ENCODE measurements around the gene SSBP3. TPM values are rescaled to one million over a fixed set of nuclear protein-coding genes. Genes with fewer than 3 reads are reported as not detected.

SSBP3 gene
- total RNA-seq, 4 donors from 2014 or later: 15.4 to 23.0 (median 18.2) TPM

GRCh38 chr1:54345116-54345515, 61.1 kb downstream of the SSBP3 start:
- Histone ChIP-seq H3K4me1 (peaks cover 3 to 12% of the 10 kb centered on the region in 2 donors), H3K27ac (no peak overlapping the region), H3K27me3 (no peaks in the 10 kb centered on the region), H3K9me3 (no peaks in the 10 kb centered on the region), H3K36me3 (no peaks in the 10 kb centered on the region), H3K4me3 (replicated peaks in 1 of 3) (no peak overlapping the region)
- WGBS, 2 donors: 89 to 94% methylated on average over 7 of the region's 7 CpGs
- TF ChIP-seq CTCF (IDR thresholded peaks at IDR 0.05) (no peak), POLR2A (IDR thresholded peaks at IDR 0.05) (no peak)
- intact Hi-C loops (cut with DNase I): no loop called here
- no peak for DNase-seq

DNA sequence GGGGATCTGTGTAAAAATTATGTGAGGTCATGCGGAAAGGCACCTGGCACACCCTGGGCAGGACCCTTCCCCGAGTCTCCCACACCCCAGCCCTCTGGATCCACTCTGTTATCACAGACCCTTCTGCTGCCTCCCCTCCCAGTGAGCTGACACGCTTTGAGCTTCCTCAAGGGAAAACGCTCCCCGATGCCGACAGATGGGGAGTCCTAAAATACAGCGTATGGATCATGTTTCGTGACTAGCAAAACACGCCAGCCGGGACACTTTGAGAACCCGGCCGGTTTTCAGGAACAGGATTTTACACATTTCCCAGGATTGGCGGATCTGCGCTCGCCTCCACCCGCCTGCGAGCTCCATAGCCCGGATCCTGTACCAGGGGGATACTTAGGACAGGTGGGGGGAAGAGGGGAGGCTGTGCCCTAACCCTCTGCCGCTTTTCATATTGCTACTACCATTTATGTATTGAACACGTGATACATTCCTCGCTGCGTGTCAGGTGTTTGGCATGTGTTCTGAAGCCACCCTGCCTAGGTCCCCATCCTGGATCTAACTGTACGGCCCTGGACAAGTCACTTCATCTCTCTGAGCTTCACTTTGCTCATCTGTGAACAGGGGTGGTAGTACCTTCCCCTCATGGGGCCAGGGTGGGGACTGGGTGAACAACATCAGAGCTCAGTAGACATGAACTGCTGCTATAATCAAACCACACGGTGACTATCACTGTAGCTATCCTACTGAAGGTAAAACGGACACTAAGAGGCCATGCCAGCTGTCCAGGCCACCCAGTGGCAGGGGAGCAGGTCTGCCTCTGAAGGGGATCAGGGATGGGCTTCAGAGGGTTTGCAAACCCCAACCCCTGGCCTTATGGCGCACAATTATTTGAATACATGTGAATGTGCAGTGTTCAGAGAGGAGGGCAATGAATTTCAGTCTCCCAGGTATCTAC, 63.2 kb downstream of the SSBP3 start:
- Histone ChIP-seq H3K36me3 (no peaks in the 10 kb centered on the region), H3K4me3 (replicated peaks in 1 of 3) (no peak overlapping the region), H3K27ac (no peak overlapping the region), H3K27me3 (no peaks in the 10 kb centered on the region), H3K9me3 (no peaks in the 10 kb centered on the region), H3K4me1 (peaks cover 0 to 8% of the 10 kb centered on the region in 2 donors)
- 83 to 87% methylated on average over 26 of the region's 26 CpGs for WGBS, 2 donors
- DNase-seq: no peak
- TF ChIP-seq CTCF (IDR thresholded peaks at IDR 0.05) (no peak), POLR2A (IDR thresholded peaks at IDR 0.05) (no peak)
- intact Hi-C loops (cut with DNase I): no loop called here

DNA sequence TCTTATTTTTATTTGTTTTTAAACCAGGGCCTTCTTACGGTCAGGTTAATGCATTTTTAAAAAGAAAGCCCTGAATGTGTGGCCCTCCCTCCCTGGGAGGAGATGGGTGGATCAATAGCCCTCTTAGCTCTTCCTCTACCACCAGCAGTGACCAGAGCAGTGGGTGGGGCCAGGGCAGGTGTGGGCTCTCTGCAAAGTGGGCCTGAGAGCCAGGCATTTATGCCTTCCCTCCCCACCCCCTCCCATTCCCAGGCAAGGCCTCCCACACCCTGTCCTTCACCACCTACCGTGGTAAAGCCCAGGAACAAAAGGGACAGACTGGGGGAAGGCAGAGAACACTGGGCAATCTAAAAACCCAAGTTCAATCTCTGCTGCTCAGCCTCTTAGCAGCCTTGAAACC, 63.9 kb downstream of the SSBP3 start:
- Histone ChIP-seq H3K36me3 (no peaks in the 10 kb centered on the region), H3K9me3 (no peaks in the 10 kb centered on the region), H3K27ac (no peak overlapping the region), H3K4me1 (peaks cover 0 to under 1% of the 10 kb centered on the region in 2 donors), H3K4me3 (replicated peaks in 1 of 3) (no peak overlapping the region), H3K27me3 (no peaks in the 10 kb centered on the region)
- no peak for TF ChIP-seq CTCF (IDR thresholded peaks at IDR 0.05)
- TF ChIP-seq POLR2A (IDR thresholded peaks at IDR 0.05): no peak
- WGBS, 2 donors: 52 to 63% methylated on average over 2 of the region's 2 CpGs
- intact Hi-C loops (cut with DNase I): no loop called here
- DNase-seq: peak in 1 of 2 donors; percentile 44

DNA sequence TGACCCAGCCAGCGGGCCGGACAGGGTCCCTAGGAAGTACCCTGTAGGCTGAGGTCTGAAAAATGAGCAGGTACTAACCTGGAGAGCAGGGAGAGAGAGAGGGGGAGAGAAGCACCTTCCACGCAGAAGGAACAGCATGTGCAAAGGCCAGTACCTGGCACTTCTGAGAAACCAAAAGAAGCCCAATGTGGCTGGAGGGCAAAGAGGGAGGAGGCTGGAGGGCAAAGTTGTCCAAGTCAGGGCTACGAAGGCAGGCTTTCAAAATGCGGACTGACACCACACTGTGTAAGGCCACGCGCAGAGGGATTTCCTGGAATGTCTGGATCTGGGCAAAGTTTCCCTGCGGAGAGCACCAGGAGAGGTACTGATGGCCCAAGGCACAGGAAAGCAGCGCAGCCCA, 64.4 kb downstream of the SSBP3 start:
- Histone ChIP-seq H3K27me3 (no peaks in the 10 kb centered on the region), H3K4me3 (replicated peaks in 1 of 3) (no peak overlapping the region), H3K9me3 (no peaks in the 10 kb centered on the region), H3K36me3 (no peaks in the 10 kb centered on the region), H3K27ac (no peak overlapping the region), H3K4me1 (no peaks in the 10 kb centered on the region)
- no peak for TF ChIP-seq CTCF (IDR thresholded peaks at IDR 0.05)
- no peak for TF ChIP-seq POLR2A (IDR thresholded peaks at IDR 0.05)
- intact Hi-C loops (cut with DNase I): no loop called here
- DNase-seq: no peak
- WGBS, 2 donors: 85 to 89% methylated on average over 9 of the region's 9 CpGs

- Histone ChIP-seq H3K4me3 (replicated peaks in 1 of 3) (no peak overlapping the region), H3K9me3 (no peaks in the 10 kb centered on the region), H3K27ac (no peak overlapping the region), H3K4me1 (peaks cover 4 to 6% of the 10 kb centered on the region in 2 donors), H3K27me3 (no peaks in the 10 kb centered on the region), H3K36me3 (no peaks in the 10 kb centered on the region)
- no peak for DNase-seq
- intact Hi-C loops (cut with DNase I): no loop called here
- 87 to 89% methylated on average over 5 of the region's 5 CpGs for WGBS, 2 donors
- no peak for TF ChIP-seq CTCF (IDR thresholded peaks at IDR 0.05)
- TF ChIP-seq POLR2A (IDR thresholded peaks at IDR 0.05): no peak
These were observed 65.3 kb downstream of the SSBP3 start for GRCh38 chr1:54340878-54341277.

All from thyroid gland (tissue), 4 donors.